ENCODE results near the gene CINP.

CINP gene

DNA sequence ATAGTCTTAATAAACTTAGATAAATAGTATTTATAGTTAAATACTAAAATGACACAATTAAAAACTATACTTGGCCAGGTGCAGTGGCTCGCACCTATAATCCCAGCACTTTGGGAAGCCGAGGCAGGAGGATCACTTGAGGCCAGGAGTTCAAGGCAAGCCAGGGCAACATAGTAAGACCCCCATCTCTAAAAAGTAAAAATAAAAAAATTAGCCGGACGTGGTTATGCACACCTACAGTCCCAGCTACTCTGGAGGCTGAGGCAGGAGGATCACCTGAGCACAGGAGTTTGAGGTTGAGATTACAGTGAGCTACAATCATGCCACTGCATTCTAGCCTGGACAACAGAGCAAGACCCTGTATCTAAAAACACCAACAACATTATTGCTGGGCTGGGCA, 16.0 kb downstream of the CINP start:
- H2BK5ac ChIP-seq (ENCODE audit: low read length) = no peak overlapping the region
- no peak overlapping the region for H3K4ac ChIP-seq (ENCODE audit: low read depth, low read length)
- no peak overlapping the region for H3K27ac ChIP-seq (ENCODE audit: low read depth, low read length)
- H2BK120ac ChIP-seq (ENCODE audit: low read depth, low read length) = no peak overlapping the region
- no peak overlapping the region for H3K9ac ChIP-seq (ENCODE audit: low read length)
- H3K79me1 ChIP-seq (ENCODE audit: low read length) = no peaks in the 10 kb centered on the region
- H3K36me3 ChIP-seq (ENCODE audit: control insufficient read depth, insufficient read depth, low read length) = peaks cover 12% of the 10 kb centered on the region
- no peak for DNase-seq
- no peak overlapping the region for H3K23ac ChIP-seq (ENCODE audit: low read length)
- no peaks in the 10 kb centered on the region for H3K27me3 ChIP-seq (ENCODE audit: insufficient read depth, low read length, poor library complexity)
- H4K5ac ChIP-seq (ENCODE audit: low read length) = no peak overlapping the region
- H3K56ac ChIP-seq (ENCODE audit: low read length) = no peak overlapping the region
- H2AK5ac ChIP-seq (ENCODE audit: low read length) = no peak overlapping the region
- no peak overlapping the region for H3K18ac ChIP-seq (ENCODE audit: low read length)
- H2BK15ac ChIP-seq (replicated peaks; ENCODE audit: low read depth) = no peak overlapping the region
- no peaks in the 10 kb centered on the region for H3K4me1 ChIP-seq (ENCODE audit: control insufficient read depth, low read depth, low read length)
- H3K79me2 ChIP-seq (ENCODE audit: control insufficient read depth, insufficient read depth, low read length) = no peaks in the 10 kb centered on the region
- WGBS (ENCODE audit: extremely low coverage, insufficient coverage, low lambda C conversion rate) = no CpG with 5 or more reads among the region's 4 CpGs
- no peak overlapping the region for H3K4me2 ChIP-seq (ENCODE audit: low read length)
- no peak overlapping the region for H4K8ac ChIP-seq (ENCODE audit: low read depth, low read length)
- H3K4me3 ChIP-seq (ENCODE audit: low read length) = no peak overlapping the region

DNA sequence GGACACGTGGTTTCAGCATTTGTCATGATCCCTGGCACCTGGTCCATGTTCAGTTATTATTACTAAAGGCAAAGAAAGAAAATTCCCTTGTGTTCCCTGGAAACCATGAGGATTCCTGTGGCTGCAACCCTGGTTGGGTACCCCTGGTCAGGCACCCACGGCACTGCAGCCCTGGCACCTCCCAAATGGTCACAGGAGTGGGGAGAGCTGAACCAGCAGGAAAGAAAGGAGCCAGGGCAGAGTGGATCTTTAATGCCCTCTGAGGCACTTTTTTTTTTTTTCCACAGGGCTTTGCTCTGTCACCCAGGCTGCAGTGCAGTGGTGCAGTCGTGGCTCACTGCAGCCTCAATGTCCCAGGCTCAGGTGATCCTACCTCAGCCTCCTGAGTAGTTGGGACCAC, 17.5 kb downstream of the CINP start:
- H2BK15ac ChIP-seq (replicated peaks; ENCODE audit: low read depth) = no peak overlapping the region
- H4K5ac ChIP-seq (ENCODE audit: low read length) = no peak overlapping the region
- H3K56ac ChIP-seq (ENCODE audit: low read length) = no peak overlapping the region
- no peak overlapping the region for H2AK5ac ChIP-seq (ENCODE audit: low read length)
- no peak overlapping the region for H3K9ac ChIP-seq (ENCODE audit: low read length)
- H3K4ac ChIP-seq (ENCODE audit: low read depth, low read length) = no peak overlapping the region
- no peak overlapping the region for H3K27ac ChIP-seq (ENCODE audit: low read depth, low read length)
- H3K23ac ChIP-seq (ENCODE audit: low read length) = no peak overlapping the region
- WGBS (ENCODE audit: extremely low coverage, insufficient coverage, low lambda C conversion rate) = no CpG with 5 or more reads among the region's 3 CpGs
- H3K36me3 ChIP-seq (ENCODE audit: control insufficient read depth, insufficient read depth, low read length) = peaks cover 12% of the 10 kb centered on the region
- H3K4me1 ChIP-seq (ENCODE audit: control insufficient read depth, low read depth, low read length) = no peaks in the 10 kb centered on the region
- H3K79me1 ChIP-seq (ENCODE audit: low read length) = no peaks in the 10 kb centered on the region
- H3K27me3 ChIP-seq (ENCODE audit: insufficient read depth, low read length, poor library complexity) = no peaks in the 10 kb centered on the region
- H2BK5ac ChIP-seq (ENCODE audit: low read length) = no peak overlapping the region
- H3K18ac ChIP-seq (ENCODE audit: low read length) = no peak overlapping the region
- H3K4me3 ChIP-seq (ENCODE audit: low read length) = no peak overlapping the region
- DNase-seq = no peak
- no peaks in the 10 kb centered on the region for H3K79me2 ChIP-seq (ENCODE audit: control insufficient read depth, insufficient read depth, low read length)
- no peak overlapping the region for H4K8ac ChIP-seq (ENCODE audit: low read depth, low read length)
- no peak overlapping the region for H3K4me2 ChIP-seq (ENCODE audit: low read length)
- H2BK120ac ChIP-seq (ENCODE audit: low read depth, low read length) = no peak overlapping the region

DNA sequence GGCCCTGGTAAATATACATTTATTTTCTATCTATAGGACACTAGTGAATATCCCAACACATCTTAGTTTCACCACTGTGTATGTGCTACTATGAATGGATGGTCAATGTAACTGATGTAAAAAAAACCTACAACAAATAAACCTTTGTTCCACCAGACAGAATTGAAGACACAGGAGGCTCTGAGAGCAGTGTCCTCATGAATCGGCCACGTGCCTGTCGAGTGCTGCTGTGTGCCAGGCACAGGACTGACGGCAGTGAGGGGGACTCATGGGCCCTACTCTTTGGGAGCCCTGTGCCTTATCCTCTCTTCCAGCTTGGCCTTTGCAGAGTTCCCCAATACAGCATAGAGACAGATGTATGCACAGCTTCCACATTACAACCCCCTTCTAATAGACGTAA, 18.2 kb downstream of the CINP start:
- H3K4me2 ChIP-seq (ENCODE audit: low read length) = no peak overlapping the region
- H3K79me2 ChIP-seq (ENCODE audit: control insufficient read depth, insufficient read depth, low read length) = no peaks in the 10 kb centered on the region
- DNase-seq = no peak
- H2BK5ac ChIP-seq (ENCODE audit: low read length) = no peak overlapping the region
- H3K56ac ChIP-seq (ENCODE audit: low read length) = no peak overlapping the region
- no peaks in the 10 kb centered on the region for H3K4me1 ChIP-seq (ENCODE audit: control insufficient read depth, low read depth, low read length)
- peaks cover 12% of the 10 kb centered on the region for H3K36me3 ChIP-seq (ENCODE audit: control insufficient read depth, insufficient read depth, low read length)
- H2BK15ac ChIP-seq (replicated peaks; ENCODE audit: low read depth) = no peak overlapping the region
- no CpG with 5 or more reads among the region's 5 CpGs for WGBS (ENCODE audit: extremely low coverage, insufficient coverage, low lambda C conversion rate)
- no peak overlapping the region for H3K4ac ChIP-seq (ENCODE audit: low read depth, low read length)
- H3K18ac ChIP-seq (ENCODE audit: low read length) = no peak overlapping the region
- no peak overlapping the region for H3K9ac ChIP-seq (ENCODE audit: low read length)
- no peak overlapping the region for H4K5ac ChIP-seq (ENCODE audit: low read length)
- H3K79me1 ChIP-seq (ENCODE audit: low read length) = no peaks in the 10 kb centered on the region
- H2BK120ac ChIP-seq (ENCODE audit: low read depth, low read length) = no peak overlapping the region
- H3K27ac ChIP-seq (ENCODE audit: low read depth, low read length) = no peak overlapping the region
- no peak overlapping the region for H2AK5ac ChIP-seq (ENCODE audit: low read length)
- no peak overlapping the region for H4K8ac ChIP-seq (ENCODE audit: low read depth, low read length)
- no peaks in the 10 kb centered on the region for H3K27me3 ChIP-seq (ENCODE audit: insufficient read depth, low read length, poor library complexity)
- no peak overlapping the region for H3K4me3 ChIP-seq (ENCODE audit: low read length)
- H3K23ac ChIP-seq (ENCODE audit: low read length) = no peak overlapping the region

DNA sequence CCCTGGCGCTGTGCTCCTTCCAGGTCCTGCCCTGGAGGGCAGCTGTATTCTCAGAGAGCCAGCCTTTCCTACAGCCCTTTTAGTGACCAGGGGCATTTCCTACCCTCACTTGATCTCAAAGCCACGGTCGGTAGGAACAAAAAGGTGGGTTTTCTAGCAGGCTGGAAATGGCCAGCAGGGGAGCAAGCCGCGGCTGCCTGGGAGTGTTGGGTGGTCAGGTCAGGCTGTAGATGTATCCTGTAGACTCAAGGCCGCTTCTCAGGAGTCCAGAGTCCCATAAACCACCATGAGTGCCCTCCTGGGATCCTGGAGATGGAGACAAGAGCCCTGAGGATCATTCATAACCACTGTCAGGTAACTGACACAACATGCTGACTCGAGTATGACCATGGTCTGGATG, 18.6 kb downstream of the CINP start:
- DNase-seq = no peak
- H3K23ac ChIP-seq (ENCODE audit: low read length) = no peak overlapping the region
- H3K36me3 ChIP-seq (ENCODE audit: control insufficient read depth, insufficient read depth, low read length) = peaks cover 12% of the 10 kb centered on the region
- H3K18ac ChIP-seq (ENCODE audit: low read length) = no peak overlapping the region
- H3K9ac ChIP-seq (ENCODE audit: low read length) = no peak overlapping the region
- no peak overlapping the region for H4K5ac ChIP-seq (ENCODE audit: low read length)
- H2BK120ac ChIP-seq (ENCODE audit: low read depth, low read length) = no peak overlapping the region
- H2BK5ac ChIP-seq (ENCODE audit: low read length) = no peak overlapping the region
- no peak overlapping the region for H3K4me3 ChIP-seq (ENCODE audit: low read length)
- H2BK15ac ChIP-seq (replicated peaks; ENCODE audit: low read depth) = no peak overlapping the region
- H3K27me3 ChIP-seq (ENCODE audit: insufficient read depth, low read length, poor library complexity) = no peaks in the 10 kb centered on the region
- no peak overlapping the region for H3K4me2 ChIP-seq (ENCODE audit: low read length)
- H3K79me2 ChIP-seq (ENCODE audit: control insufficient read depth, insufficient read depth, low read length) = no peaks in the 10 kb centered on the region
- no CpG with 5 or more reads among the region's 7 CpGs for WGBS (ENCODE audit: extremely low coverage, insufficient coverage, low lambda C conversion rate)
- no peak overlapping the region for H2AK5ac ChIP-seq (ENCODE audit: low read length)
- H3K79me1 ChIP-seq (ENCODE audit: low read length) = no peaks in the 10 kb centered on the region
- H3K4me1 ChIP-seq (ENCODE audit: control insufficient read depth, low read depth, low read length) = no peaks in the 10 kb centered on the region
- no peak overlapping the region for H3K4ac ChIP-seq (ENCODE audit: low read depth, low read length)
- no peak overlapping the region for H3K56ac ChIP-seq (ENCODE audit: low read length)
- H3K27ac ChIP-seq (ENCODE audit: low read depth, low read length) = no peak overlapping the region
- no peak overlapping the region for H4K8ac ChIP-seq (ENCODE audit: low read depth, low read length)

DNA sequence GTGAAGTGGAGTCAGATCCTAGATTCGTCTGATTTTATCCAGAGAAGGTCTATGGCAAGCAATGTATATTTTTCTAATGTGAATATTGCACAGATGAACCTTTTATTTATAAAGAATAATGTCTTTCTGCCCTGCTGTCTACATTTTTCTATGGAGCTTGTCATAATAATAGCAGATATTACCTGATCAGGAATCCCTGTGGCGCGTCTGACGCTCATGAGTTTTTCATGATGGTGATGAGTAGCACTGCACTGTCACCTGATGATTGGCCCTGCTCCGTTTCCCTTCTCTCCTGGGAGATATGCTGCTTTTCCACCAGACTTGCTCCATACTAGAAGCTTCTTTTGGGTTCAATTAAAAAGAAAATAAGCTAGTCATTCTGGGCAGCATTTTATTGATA, 20.5 kb downstream of the CINP start:
- Histone ChIP-seq H2BK15ac (replicated peaks; ENCODE audit: low read depth) (no peak overlapping the region), H3K4me1 (ENCODE audit: control insufficient read depth, low read depth, low read length) (no peaks in the 10 kb centered on the region), H3K9ac (ENCODE audit: low read length) (no peak overlapping the region), H3K4me3 (ENCODE audit: low read length) (no peak overlapping the region), H2AK5ac (ENCODE audit: low read length) (no peak overlapping the region), H3K4me2 (ENCODE audit: low read length) (no peak overlapping the region), H4K5ac (ENCODE audit: low read length) (no peak overlapping the region), H3K27ac (ENCODE audit: low read depth, low read length) (no peak overlapping the region), H3K18ac (ENCODE audit: low read length) (no peak overlapping the region), H4K8ac (ENCODE audit: low read depth, low read length) (no peak overlapping the region), H2BK120ac (ENCODE audit: low read depth, low read length) (no peak overlapping the region), H3K56ac (ENCODE audit: low read length) (no peak overlapping the region), H3K4ac (ENCODE audit: low read depth, low read length) (no peak overlapping the region), H3K23ac (ENCODE audit: low read length) (no peak overlapping the region), H2BK5ac (ENCODE audit: low read length) (no peak overlapping the region), H3K79me2 (ENCODE audit: control insufficient read depth, insufficient read depth, low read length) (no peaks in the 10 kb centered on the region), H3K79me1 (ENCODE audit: low read length) (no peaks in the 10 kb centered on the region), H3K27me3 (ENCODE audit: insufficient read depth, low read length, poor library complexity) (no peaks in the 10 kb centered on the region), H3K36me3 (ENCODE audit: control insufficient read depth, insufficient read depth, low read length) (peaks cover 10% of the 10 kb centered on the region)
- no CpG with 5 or more reads among the region's 5 CpGs for WGBS (ENCODE audit: extremely low coverage, insufficient coverage, low lambda C conversion rate)
- no peak for DNase-seq

DNA sequence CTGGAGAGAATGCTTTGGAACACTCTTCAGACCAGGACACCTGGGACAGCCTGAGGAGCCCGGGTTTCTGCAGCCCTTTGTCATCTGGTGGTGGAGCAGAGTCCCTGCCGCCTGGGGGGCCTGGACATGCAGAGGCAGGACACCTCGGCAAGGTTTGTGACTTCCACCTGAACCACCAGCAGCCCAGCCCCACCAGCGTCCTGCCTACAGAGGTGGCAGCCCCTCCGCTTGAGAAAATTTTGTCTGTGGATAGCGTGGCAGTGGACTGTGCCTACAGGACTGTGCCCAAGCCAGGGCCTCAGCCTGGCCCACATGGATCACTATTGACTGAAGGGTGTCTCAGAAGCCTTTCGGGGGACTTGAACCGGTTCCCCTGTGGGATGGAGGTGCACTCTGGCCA, 21.1 kb downstream of the CINP start:
- Histone ChIP-seq H3K4me3 (ENCODE audit: low read length) (no peak overlapping the region), H3K9ac (ENCODE audit: low read length) (no peak overlapping the region)
- DNase-seq = no peak

More for the DNA sequence above, 21.1 kb downstream of the CINP start:
- no peak overlapping the region for H3K4me2 ChIP-seq (ENCODE audit: low read length)
- H2BK15ac ChIP-seq (replicated peaks; ENCODE audit: low read depth) = no peak overlapping the region
- no peak overlapping the region for H3K18ac ChIP-seq (ENCODE audit: low read length)
- no peak overlapping the region for H3K23ac ChIP-seq (ENCODE audit: low read length)
- no peak overlapping the region for H2AK5ac ChIP-seq (ENCODE audit: low read length)
- no peak overlapping the region for H4K8ac ChIP-seq (ENCODE audit: low read depth, low read length)
- H3K56ac ChIP-seq (ENCODE audit: low read length) = no peak overlapping the region
- H2BK5ac ChIP-seq (ENCODE audit: low read length) = no peak overlapping the region
- no CpG with 5 or more reads among the region's 8 CpGs for WGBS (ENCODE audit: extremely low coverage, insufficient coverage, low lambda C conversion rate)
- no peak overlapping the region for H2BK120ac ChIP-seq (ENCODE audit: low read depth, low read length)
- H3K4ac ChIP-seq (ENCODE audit: low read depth, low read length) = no peak overlapping the region
- no peaks in the 10 kb centered on the region for H3K27me3 ChIP-seq (ENCODE audit: insufficient read depth, low read length, poor library complexity)
- no peaks in the 10 kb centered on the region for H3K79me1 ChIP-seq (ENCODE audit: low read length)
- H3K4me1 ChIP-seq (ENCODE audit: control insufficient read depth, low read depth, low read length) = no peaks in the 10 kb centered on the region
- H3K79me2 ChIP-seq (ENCODE audit: control insufficient read depth, insufficient read depth, low read length) = no peaks in the 10 kb centered on the region
- H3K36me3 ChIP-seq (ENCODE audit: control insufficient read depth, insufficient read depth, low read length) = peaks cover 10% of the 10 kb centered on the region
- no peak overlapping the region for H3K27ac ChIP-seq (ENCODE audit: low read depth, low read length)
- H4K5ac ChIP-seq (ENCODE audit: low read length) = no peak overlapping the region
